Measurements from ENCODE around the gene SLC38A11. TPM values are rescaled to one million over a fixed set of nuclear protein-coding genes. Genes with fewer than 3 reads are reported as not detected.

Gene SLC38A11
- 4.1 and 5.4 TPM in 2 replicates for total RNA-seq
- 16.7 TPM for total RNA-seq (2013)
- polyA plus RNA-seq: 46.8 TPM in 2 replicates
- polyA minus RNA-seq: 19.9 and 21.0 TPM in 2 replicates

- peaks cover 0 to 9% (median 2%) of the 10 kb centered on the region in 3 donors for H3K9me3 ChIP-seq (ENCODE audit: control extremely low read depth in 1 of 3, control insufficient read depth in 2 of 3, insufficient read depth in 1 of 3, low read length in 2 of 3)
- H4K20me1 ChIP-seq (ENCODE audit: control insufficient read depth, insufficient read depth, low read length, poor library complexity, severe bottlenecking): no peaks in the 10 kb centered on the region
- peak within 1 kb of the TSS in 4 of 5 experiments; percentile 36 to 66 (median 51) for H3K4me3 ChIP-seq (ENCODE audit: control extremely low read depth in 1 of 5, extremely low read depth in 1 of 5, insufficient read depth in 1 of 5, low read depth in 2 of 5, low read length in 4 of 5)
- peaks cover 11 to 21% of the 10 kb centered on the region in 2 donors for H3K4me1 ChIP-seq (ENCODE audit: control insufficient read depth in 2 of 2, insufficient read depth in 2 of 2, low read length in 2 of 2)
- peak; percentile 48 for DNase-seq
- H3K79me2 ChIP-seq (ENCODE audit: control insufficient read depth, insufficient read depth, low read length): no peaks in the 10 kb centered on the region
- ChIA-PET CTCF (interaction anchor here (0.9 to 1.4 kb wide), 6 partner anchors 8 to 113 kb away, joined by 3 to 4 read pairs (median 4); partner anchors contain the start of gene COBLL1), POLR2A (interaction anchor here (0.6 to 0.7 kb wide), 4 partner anchors 15 to 217 kb away, joined by 3 to 5 read pairs (median 4); no protein-coding TSS in a partner anchor)
- H3K9me3 Mint-ChIP-seq (ENCODE audit: insufficient read depth): no peaks in the 10 kb centered on the region
- peak within 1 kb of the TSS; percentile 66 for H3K9ac ChIP-seq (ENCODE audit: low read length)
- peak within 1 kb of the TSS; percentile 76 for H3K4me3 Mint-ChIP-seq
- intact Hi-C loops (cut with micrococcal nuclease): no loop called here
- H3K27me3 ChIP-seq (replicated peaks in 1 of 4; ENCODE audit: control extremely low read depth in 1 of 4, control insufficient read depth in 3 of 4, insufficient read depth in 4 of 4, low read length in 3 of 4): no peaks in the 10 kb centered on the region
- H3K27ac Mint-ChIP-seq: peak within 1 kb of the TSS; percentile 56
- peak within 1 kb of the TSS; percentile 78 for H2AFZ ChIP-seq (ENCODE audit: insufficient read depth, low read depth, low read length, poor library complexity, severe bottlenecking)
- no peak for TF ChIP-seq CTCF (IDR thresholded peaks at IDR 0.05)
- no peak for TF ChIP-seq EZH2 (IDR thresholded peaks at IDR 0.05; ENCODE audit: borderline replicate concordance, insufficient read depth, low read depth, low read length, poor library complexity, severe bottlenecking)
- peak within 1 kb of the TSS; percentile 18 to 39 for H3K27ac ChIP-seq (ENCODE audit: low read length in 2 of 2)
- 28% methylated on average over 32 of the region's 34 CpGs for WGBS (ENCODE audit: insufficient coverage)
- H3K36me3 ChIP-seq (replicated peaks in 1 of 2; ENCODE audit: control extremely low read depth in 1 of 2, control insufficient read depth in 1 of 2, extremely low read depth in 1 of 2, insufficient read depth in 2 of 2, low read length in 1 of 2): no peaks in the 10 kb centered on the region
- ATAC-seq (ENCODE audit: low read depth): peak; percentile 51
- peaks cover 19% of the 10 kb centered on the region for H3K4me1 Mint-ChIP-seq
- peak within 1 kb of the TSS; percentile 67 for H3K4me2 ChIP-seq (replicated peaks; ENCODE audit: low read depth, low read length, poor library complexity, severe bottlenecking)
- peaks cover 3% of the 10 kb centered on the region for H3K27me3 Mint-ChIP-seq
Observed at GRCh38 chr2:164954954-164955701, at the start of gene SLC38A11. TSS of gene SLC38A11 (minus strand) at chr2:164955525. CDS start at chr2:164955247, 278 bp downstream.

All from B cell (primary cell).